LNCAP (cell line): ENCODE measurements around the gene TMEM184A.

Experiments
- CTCF ChIP-seq: fragments of 450-650 bp; IDR thresholded peaks from 2 replicates; pipeline ENCODE4 v1.5.1; 2017; ENCODE audit warnings: mild to moderate bottlenecking

The TMEM184A gene

GRCh38 chr7:1579481-1580421 lies 23.7 kb upstream of the TMEM184A start:
- TF ChIP-seq CTCF = peak; percentile 86

GRCh38 chr7:1578513-1578912 lies 22.5 kb upstream of the TMEM184A start:
- TF ChIP-seq CTCF = no peak

- no peak for TF ChIP-seq CTCF
Measured at GRCh38 chr7:1576521-1577253, 20.7 kb upstream of the TMEM184A start.

- no peak for TF ChIP-seq CTCF
Measured at GRCh38 chr7:1575809-1576208, 19.8 kb upstream of the TMEM184A start.

- TF ChIP-seq CTCF = no peak
Measured at GRCh38 chr7:1572111-1572822, 16.3 kb upstream of the TMEM184A start.

GRCh38 chr7:1569833-1570632 lies 14.0 kb upstream of the TMEM184A start, which contains the start of gene PSMG3:
PSMG3 (minus strand) TSS chr7:1570032; CDS start chr7:1569339, 693 bp downstream.
- 0 out of 2 replicates have a peak, but pooled peaks have one; percentile 16 for TF ChIP-seq CTCF
